Stimulated activated CD4-positive, alpha-beta T cell treated with anti-CD3 and anti-CD28 coated beads, Interleukin-1b, Interleukin-23, amount 100 ng/mL, for 24 hours (primary cell): ENCODE data around the gene NHLRC1.
"Not testable (repeated sequence)": the region's sequence is repeated elsewhere in the genome, so short reads cannot be mapped to it uniquely, and the experiment has no call there.

Source experiments
- DNase-seq, 4 experiments: peaks; one replicate each; pipeline ENCODE4 v3.0.0-alpha.2; 2020; ENCODE audit warnings: low read depth in 4 of 4, low spot score in 1 of 4

The NHLRC1 gene

GRCh38 chr6:18122128-18123093, at the start of gene NHLRC1:
Gene NHLRC1 (minus strand): TSS chr6:18122677. CDS start chr6:18122606, 71 bp downstream.
- peak; percentile 38 to 70 (median 52) for DNase-seq

DNA sequence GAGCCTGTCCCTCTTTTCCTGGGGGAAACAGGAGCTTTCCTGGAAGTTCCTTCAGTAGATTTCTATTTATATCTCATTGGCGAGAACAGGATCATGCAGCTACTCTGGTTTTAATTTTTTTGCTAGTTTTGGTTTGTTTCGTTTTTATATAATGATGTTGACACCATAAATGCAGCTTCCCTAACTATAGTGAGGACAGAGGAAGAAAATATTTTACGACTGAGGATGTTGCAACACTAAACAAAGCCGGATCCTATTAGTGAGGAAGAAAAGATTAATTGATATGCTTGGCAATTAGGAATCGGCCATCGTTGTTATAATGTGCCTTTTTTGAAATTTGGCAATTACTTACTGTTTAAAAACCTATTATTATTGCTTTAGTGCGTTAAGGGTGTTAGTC, 49.4 kb upstream of the NHLRC1 start:
- DNase-seq = no peak

DNA sequence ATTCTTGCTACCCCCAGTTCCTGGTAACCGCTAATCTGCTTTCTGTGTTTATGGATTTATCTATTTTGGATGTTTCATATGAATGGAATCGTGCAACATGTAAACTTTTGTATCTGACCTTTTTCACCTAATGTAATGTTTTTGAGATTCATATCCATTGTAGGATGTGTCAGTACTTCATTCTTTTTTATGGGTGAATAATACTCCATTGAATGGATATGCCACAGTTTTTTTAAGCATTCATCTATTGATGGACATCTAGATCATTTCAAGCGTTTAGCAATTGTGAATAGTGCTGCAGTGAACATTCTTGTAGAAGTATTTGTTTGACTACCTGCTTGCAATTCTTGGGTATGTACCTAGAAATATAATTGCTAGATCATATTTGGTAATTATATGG, 45.8 kb upstream of the NHLRC1 start:
- no peak for DNase-seq

DNA sequence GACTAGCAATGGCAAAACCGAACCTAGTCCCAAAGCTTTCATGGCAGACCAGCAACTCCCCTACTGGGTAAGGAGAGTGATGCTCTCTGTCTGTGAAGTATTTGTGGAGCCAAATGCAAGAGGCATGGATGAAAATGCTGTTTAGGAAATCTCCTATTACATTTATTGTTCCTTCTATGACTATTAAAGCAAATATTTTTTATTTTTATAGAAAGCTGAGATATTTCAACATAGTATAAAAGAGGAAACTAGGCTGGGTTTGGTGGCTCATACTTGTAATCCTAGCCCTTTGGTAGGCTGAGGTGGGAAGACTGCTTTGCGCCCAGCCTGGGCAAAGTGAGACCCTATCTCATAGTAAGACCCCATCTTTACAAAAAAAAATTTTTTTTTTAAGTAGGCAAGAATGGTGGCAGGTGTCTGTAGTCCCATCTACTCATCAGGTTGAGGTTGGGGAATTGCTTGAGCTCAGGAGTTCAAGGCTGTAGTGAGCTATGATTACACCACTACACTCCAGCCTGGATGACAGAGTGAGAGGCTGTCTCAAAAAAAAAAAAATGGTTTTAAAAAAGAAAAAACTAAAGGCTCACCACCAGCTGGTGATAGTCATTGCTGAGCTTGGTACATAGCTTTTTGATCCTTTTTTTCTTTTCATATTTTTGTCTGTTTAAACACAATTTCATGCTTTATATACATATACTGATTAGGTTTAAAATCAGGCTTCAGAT, 44.0 kb upstream of the NHLRC1 start:
- DNase-seq = no peak

DNA sequence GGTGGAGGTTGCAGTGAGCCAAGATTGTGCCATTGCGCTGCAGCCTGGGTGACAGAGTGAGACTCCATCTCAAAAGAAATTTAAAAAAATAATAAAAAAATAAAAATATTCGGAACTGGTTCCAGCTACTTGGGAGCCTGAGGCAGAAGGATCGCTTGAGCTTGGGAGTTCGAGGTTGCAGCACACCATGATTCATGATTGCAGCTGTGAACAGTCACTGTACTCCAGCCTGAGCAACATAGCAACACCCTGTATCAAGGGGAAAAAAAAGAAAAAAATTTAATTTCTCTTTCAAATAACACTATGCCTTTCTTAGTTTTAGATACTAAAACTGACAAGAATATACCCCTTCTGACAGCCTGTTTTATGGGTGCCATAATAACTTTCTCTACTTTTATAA, 43.3 kb upstream of the NHLRC1 start:
- no peak for DNase-seq

- no peak for DNase-seq
Measured at GRCh38 chr6:18162401-18162800, 39.9 kb upstream of the NHLRC1 start.

GRCh38 chr6:18161431-18161830, 39.0 kb upstream of the NHLRC1 start:
- DNase-seq = no peak

GRCh38 chr6:18160911-18161310, 38.4 kb upstream of the NHLRC1 start:
- DNase-seq = no peak

DNA sequence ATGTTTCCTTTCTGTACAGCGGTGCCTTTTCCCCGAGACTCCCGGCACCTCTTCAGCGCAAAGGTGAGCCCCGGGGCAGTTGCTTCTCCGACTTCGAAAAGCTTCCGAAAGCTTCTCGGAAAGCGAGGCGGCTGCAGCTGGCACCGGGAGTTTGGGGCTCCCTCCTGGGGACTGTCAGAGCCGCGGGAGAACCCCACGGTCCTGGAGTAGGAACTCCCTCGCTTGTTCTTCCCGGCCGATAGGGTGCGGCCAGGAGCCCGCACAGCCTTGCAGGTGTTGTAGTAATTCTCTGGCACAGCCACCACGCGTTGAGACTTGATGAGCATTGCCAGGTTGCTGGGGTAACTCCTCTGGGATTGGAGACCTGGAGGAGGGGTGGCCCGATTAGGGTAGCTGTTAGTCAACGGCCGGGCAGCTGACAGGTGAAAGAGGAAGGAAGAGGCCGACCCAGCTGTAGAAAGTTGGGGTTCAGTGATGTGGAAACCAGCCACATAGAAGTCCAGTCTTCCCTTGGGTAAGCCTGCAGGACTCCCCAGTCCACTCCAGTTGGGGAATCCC, 33.5 kb upstream of the NHLRC1 start:
- peak in 3 of 4 experiments; percentile 17 to 36 (median 25) for DNase-seq

- peak; percentile 92 to 98 (median 94) for DNase-seq
Measured at GRCh38 chr6:18155150-18155863, 32.8 kb upstream of the NHLRC1 start, which contains the start of gene KDM1B. Gene KDM1B (plus strand): TSS chr6:18155422. CDS start chr6:18159896, 4,474 bp downstream.

DNA sequence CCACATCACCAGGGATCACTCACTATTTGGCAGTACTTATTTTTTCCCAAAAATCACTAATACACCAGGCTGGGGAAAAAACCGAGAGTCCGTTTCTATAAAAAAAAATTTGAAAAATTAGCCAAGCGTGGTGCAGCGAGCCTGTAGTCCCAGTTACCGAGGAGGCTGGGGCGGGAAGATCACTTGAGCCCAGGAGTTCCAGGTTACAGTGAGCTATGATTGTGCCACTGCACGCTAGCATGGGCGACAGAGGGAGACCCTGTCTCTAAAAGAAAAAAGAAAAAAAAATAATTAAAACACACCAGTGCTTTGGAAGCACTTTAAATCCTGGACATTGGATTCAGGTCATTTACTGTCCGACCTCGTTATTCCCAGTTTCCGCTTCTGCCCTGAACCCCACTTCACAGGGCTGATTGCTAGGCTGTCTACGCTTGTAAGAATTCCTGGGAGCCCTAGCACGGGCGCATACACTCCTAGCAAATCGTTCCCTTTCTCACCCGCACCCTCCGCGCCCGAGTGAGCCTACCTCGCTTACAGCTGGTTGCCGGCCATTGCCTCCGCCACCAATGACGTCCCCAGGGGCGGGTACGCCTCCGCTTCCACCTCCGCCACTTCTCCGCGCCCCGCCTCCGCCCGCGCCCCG, 32.2 kb upstream of the NHLRC1 start, which contains the start of gene TPMT:
TSS of gene TPMT (minus strand) at position 571 of the 643 bp plus-strand sequence. CDS start 5,950 bp downstream, outside the sequence.
- DNase-seq = no peak

- no peak for DNase-seq
Measured at GRCh38 chr6:18153311-18153703, 30.8 kb upstream of the NHLRC1 start.

GRCh38 chr6:18151801-18152200, 29.3 kb upstream of the NHLRC1 start:
- DNase-seq = no peak

DNA sequence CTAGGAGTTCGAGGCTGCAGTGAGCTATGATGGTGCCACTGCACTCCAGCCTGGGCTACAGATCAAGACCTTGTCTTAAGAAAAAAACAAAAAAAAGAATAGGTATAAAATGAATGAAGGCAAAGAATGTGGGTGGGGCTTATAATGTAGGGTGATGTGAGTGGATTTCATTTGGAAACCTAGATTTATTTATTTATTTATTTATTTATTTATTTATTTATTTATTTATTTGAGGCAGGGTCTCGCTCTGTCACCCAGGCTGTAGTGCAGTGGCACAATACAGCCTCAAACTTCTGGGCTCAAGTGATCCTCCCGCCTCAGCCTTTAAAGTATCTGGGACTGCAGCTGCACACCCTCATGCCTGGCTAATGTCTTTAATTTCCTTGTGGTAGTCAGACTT, 28.9 kb upstream of the NHLRC1 start:
- DNase-seq = not testable (repeated sequence)

GRCh38 chr6:18148304-18149025, 26.0 kb upstream of the NHLRC1 start:
- DNase-seq = no peak

- DNase-seq = no peak
Measured at GRCh38 chr6:18147616-18148015, 25.1 kb upstream of the NHLRC1 start.

DNA sequence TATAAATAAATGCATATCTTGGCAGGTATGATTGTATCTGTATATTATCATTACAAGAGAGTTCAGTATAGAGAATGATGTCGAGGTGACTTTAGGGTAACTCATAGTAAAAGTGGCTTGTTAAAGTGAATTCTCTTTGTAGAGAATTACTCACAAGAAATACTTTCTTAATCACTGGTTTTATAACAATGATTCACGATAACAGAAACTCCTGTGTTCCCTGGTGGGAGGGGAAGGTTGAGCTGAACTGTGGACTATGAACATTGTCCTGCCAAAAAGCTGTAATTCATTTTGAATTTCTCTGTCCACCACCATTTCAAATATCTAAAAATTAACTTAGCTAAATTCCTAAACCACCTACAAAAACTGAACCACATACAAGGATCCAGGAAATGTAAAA, 24.7 kb upstream of the NHLRC1 start:
- DNase-seq = no peak

- no peak for DNase-seq
Measured at GRCh38 chr6:18142591-18142861, 20.0 kb upstream of the NHLRC1 start.

DNA sequence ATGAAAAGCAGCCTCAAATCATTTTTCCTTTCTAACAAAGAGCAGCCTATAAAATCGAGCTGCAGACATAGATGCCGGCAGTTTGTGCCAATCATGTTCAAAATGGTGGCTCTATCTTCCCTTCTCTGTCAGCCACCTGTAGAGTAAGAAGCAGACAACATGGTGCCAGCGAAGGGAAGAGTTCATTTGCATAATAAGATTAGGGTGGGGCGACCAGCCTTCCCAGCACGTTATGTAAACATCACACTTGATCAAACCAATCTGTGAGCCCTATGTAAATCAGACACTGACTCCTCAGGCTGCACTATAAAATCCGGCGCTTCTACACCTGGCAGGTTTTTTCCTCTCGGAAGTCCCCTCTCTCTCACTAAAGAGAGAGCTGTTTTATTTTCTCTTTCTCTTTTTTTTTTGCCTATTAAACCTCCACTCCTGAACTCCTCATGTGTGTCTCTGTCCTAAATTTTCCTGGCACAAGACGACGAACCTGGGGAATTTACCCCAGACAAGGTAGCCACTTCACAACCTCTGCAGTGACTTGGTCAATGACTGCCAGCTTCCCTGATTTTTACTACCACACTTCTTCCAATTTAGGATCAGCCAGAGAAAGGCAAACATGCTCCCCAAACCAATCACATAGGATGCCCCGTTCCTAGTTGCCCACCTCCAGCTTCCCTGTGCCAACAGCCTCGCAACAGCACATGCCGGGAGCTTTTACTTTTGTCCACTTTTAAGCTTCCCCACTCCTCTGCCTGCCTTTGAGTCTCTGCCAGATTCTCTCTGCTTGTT, 19.5 kb upstream of the NHLRC1 start:
- DNase-seq = no peak
